Central memory CD4-positive, alpha-beta T cell (primary cell): ENCODE measurements around the gene BPI.
"Not testable (repeated sequence)": the region's sequence is repeated elsewhere in the genome, so short reads cannot be mapped to it uniquely, and the experiment has no call there.

ENCODE experiments used
- DNase-seq: peaks from one replicate; pipeline ENCODE4 v3.0.0; 2022

The BPI gene

DNA sequence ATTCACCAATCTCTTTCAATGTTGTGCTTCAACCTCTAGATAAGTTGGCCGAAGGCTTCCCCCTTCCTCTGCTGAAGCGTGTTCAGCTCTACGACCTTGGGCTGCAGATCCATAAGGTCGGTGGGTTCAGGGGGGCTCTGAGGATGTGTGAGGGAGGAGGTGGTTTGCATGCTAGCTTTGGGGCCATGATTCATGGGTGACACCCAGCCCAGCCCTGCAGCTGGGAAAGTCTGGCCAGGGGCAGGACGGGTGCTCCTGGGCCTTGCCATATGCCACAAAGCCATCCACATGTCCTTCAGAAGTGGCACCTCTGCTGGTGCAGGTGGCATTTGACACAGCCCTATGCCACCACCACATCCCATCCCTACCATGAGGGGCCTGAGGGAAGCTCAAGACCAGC is 69.9 kb downstream of the BPI start:
- no peak for DNase-seq

- no peak for DNase-seq
Measured at GRCh38 chr20:38377039-38377685, 73.2 kb downstream of the BPI start.

DNA sequence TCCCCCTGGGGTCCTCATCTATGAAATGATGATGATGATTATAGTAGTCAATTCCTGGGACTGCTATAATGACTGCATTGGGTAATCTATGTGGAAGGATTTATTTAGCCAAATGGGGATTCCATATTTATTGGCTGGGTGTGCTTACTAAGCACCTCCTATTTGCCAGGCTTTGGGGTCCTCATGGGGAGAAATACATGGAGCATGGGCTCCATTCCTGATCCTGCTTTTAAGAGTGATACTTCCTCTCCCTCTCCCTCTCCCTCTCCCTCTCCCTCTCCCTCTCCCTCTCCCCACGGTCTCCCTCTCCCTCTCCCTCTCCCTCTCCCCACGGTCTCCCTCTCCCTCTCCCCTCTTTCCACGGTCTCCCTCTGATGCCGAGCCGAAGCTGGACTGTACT is 73.9 kb downstream of the BPI start:
- not testable (repeated sequence) for DNase-seq

- DNase-seq = no peak
Measured at GRCh38 chr20:38383147-38383546, 79.2 kb downstream of the BPI start.

- DNase-seq = no peak
Measured at GRCh38 chr20:38386004-38386403, 82.0 kb downstream of the BPI start.

DNA sequence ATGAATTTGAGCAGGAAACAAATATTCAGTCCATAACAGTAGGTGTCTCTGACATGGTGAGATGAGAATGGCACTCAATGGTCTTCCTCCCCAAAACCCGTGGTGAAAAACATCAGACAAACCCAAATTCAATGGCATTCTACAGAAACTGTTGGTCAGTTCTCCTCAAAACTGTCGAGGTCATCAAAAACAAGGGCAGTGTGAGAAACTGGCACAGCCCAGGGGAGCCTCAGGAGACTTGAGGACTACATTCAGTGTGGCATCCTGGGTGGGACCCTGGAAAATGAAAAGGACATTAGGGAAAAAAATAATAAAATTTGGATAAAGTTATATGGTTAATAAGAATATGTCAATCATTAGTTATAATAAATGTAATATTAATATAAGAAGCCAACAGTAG is 82.9 kb downstream of the BPI start:
- DNase-seq = no peak
